Parathyroid adenoma (tissue), 2 donors: ENCODE measurements around the gene MAML1.
"Not testable (repeated sequence)": the region's sequence is repeated elsewhere in the genome, so short reads cannot be mapped to it uniquely, and the experiment has no call there.

Experiments
- H2AFZ ChIP-seq: fragments of 300-600 bp; sonication (generic); one replicate; pipeline ENCODE4 v1.7.0; 2017; ENCODE audit warnings: antibody characterized with exemption, mild to moderate bottlenecking
- H3K27ac ChIP-seq: fragments of 300-600 bp; sonication (generic); one replicate; pipeline ENCODE4 v1.7.0; 2017
- H3K27me3 ChIP-seq: fragments of 300-600 bp; sonication (generic); one replicate; pipeline ENCODE4 v1.7.0; 2017; ENCODE audit warnings: low read length; ENCODE audit not compliant: control insufficient read depth, insufficient read depth
- H3K36me3 ChIP-seq: fragments of 300-600 bp; sonication (generic); one replicate; pipeline ENCODE4 v1.7.0; 2017; ENCODE audit warnings: low read length; ENCODE audit not compliant: control insufficient read depth, insufficient read depth
- H3K4me1 ChIP-seq: fragments of 300-600 bp; sonication (generic); one replicate; pipeline ENCODE4 v1.7.0; 2017; ENCODE audit warnings: control low read depth
- H3K4me2 ChIP-seq: fragments of 300-600 bp; sonication (generic); one replicate; pipeline ENCODE4 v1.7.0; 2017; ENCODE audit warnings: low read length
- H3K4me3 ChIP-seq: fragments of 300-600 bp; sonication (generic); one replicate; pipeline ENCODE4 v1.7.0; 2017; ENCODE audit warnings: low read depth, low read length
- H3K79me2 ChIP-seq: fragments of 300-600 bp; sonication (generic); one replicate; pipeline ENCODE4 v1.7.0; 2017; ENCODE audit warnings: control low read depth
- H3K9ac ChIP-seq: fragments of 300-600 bp; sonication (generic); one replicate; pipeline ENCODE4 v1.7.0; 2017; ENCODE audit warnings: mild to moderate bottlenecking
- H3K9me3 ChIP-seq: fragments of 300-600 bp; sonication (generic); one replicate; pipeline ENCODE4 v1.7.0; 2017; ENCODE audit warnings: low read length; ENCODE audit not compliant: control insufficient read depth
- TF ChIP-seq, protein P1 (sequence below): fragments of 300-600 bp; sonication (generic); IDR thresholded peaks from one replicate; pipeline ENCODE4 v1.7.0; 2017; ENCODE audit warnings: antibody characterized with exemption, mild to moderate bottlenecking
- donor health status: primary hyperparathyroidism.

Gene MAML1

DNA sequence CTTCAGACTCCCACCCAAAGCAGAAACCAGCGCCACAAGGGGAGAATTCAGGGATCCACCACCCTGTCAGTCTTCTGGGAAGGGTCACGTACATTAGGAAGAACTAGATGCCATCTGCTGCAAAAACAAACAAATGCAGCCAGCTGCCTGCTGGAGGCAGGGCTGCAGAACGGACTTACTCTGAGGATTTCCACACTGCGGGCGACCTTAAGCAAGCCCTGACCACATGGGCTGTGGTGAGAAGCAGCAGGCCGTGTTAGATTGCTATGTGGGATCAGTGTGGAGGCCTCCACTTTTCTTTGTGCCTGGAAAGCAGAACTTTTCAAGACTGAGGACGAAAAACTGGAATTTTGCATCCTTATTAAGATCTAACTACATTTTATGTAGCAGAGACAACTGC, 47.7 kb downstream of the MAML1 start:
- Histone ChIP-seq H2AFZ (no peak overlapping the region), H3K9me3 (no peaks in the 10 kb centered on the region), H3K4me2 (no peak overlapping the region), H3K9ac (no peak overlapping the region), H3K4me3 (no peak overlapping the region), H3K27ac (no peak overlapping the region), H3K79me2 (peaks cover 6% of the 10 kb centered on the region), H3K27me3 (no peaks in the 10 kb centered on the region), H3K4me1 (peaks cover 6% of the 10 kb centered on the region), H3K36me3 (no peaks in the 10 kb centered on the region)
- TF ChIP-seq, protein P1, sequence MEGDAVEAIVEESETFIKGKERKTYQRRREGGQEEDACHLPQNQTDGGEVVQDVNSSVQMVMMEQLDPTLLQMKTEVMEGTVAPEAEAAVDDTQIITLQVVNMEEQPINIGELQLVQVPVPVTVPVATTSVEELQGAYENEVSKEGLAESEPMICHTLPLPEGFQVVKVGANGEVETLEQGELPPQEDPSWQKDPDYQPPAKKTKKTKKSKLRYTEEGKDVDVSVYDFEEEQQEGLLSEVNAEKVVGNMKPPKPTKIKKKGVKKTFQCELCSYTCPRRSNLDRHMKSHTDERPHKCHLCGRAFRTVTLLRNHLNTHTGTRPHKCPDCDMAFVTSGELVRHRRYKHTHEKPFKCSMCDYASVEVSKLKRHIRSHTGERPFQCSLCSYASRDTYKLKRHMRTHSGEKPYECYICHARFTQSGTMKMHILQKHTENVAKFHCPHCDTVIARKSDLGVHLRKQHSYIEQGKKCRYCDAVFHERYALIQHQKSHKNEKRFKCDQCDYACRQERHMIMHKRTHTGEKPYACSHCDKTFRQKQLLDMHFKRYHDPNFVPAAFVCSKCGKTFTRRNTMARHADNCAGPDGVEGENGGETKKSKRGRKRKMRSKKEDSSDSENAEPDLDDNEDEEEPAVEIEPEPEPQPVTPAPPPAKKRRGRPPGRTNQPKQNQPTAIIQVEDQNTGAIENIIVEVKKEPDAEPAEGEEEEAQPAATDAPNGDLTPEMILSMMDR: no peak

DNA sequence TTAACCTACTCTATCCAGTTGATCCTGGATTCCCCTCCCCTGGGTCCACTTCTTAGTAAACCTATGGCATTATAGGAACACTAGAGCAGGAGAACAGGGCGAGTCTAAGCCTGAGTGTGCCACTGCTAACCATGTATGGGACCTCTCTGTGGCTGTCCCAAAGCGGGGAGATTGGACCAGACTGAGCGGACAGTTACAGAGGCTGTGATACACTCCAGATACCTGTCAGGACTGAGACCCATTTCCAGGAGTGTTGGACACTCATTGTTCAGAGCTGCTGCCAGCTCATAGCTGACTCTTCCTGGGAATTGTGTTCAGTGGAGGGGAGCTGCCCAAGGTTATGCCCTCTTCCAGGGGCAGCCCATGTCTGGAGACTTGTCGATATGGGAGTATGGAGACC, 49.2 kb downstream of the MAML1 start:
- H3K9me3 ChIP-seq: no peaks in the 10 kb centered on the region
- no peak overlapping the region for H2AFZ ChIP-seq
- no peaks in the 10 kb centered on the region for H3K27me3 ChIP-seq
- TF ChIP-seq, protein P1: no peak
- peaks cover 6% of the 10 kb centered on the region for H3K4me1 ChIP-seq
- H3K36me3 ChIP-seq: no peaks in the 10 kb centered on the region
- H3K4me2 ChIP-seq: no peak overlapping the region
- no peak overlapping the region for H3K9ac ChIP-seq
- H3K79me2 ChIP-seq: no peaks in the 10 kb centered on the region
- H3K27ac ChIP-seq: no peak overlapping the region
- H3K4me3 ChIP-seq: no peak overlapping the region

DNA sequence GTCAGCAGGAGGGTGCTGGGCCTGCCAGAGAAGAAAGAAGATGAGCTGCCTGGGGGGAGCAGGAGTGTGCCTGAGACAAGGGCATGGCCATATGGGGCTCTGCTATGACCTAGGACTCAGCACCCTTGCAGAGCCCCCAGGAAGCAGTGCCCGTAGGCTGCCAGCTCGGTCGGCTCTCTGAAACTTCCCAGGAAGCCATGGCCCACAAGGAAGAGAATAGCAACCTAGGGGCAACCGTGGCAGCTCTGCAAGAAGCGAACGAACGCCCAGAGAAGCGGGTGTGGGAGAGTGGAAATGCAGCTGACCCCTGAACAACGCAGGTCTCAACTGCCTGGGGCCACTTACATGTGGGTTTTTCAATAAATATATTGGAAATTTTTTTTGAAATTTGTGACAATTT, 50.5 kb downstream of the MAML1 start:
- TF ChIP-seq, protein P1: no peak
- H3K4me1 ChIP-seq: peaks cover under 1% of the 10 kb centered on the region
- no peaks in the 10 kb centered on the region for H3K9me3 ChIP-seq
- H3K27me3 ChIP-seq: no peaks in the 10 kb centered on the region
- H3K4me3 ChIP-seq: no peak overlapping the region
- no peak overlapping the region for H3K27ac ChIP-seq
- H3K4me2 ChIP-seq: no peak overlapping the region
- H2AFZ ChIP-seq: no peak overlapping the region
- no peaks in the 10 kb centered on the region for H3K79me2 ChIP-seq
- no peaks in the 10 kb centered on the region for H3K36me3 ChIP-seq
- H3K9ac ChIP-seq: no peak overlapping the region

DNA sequence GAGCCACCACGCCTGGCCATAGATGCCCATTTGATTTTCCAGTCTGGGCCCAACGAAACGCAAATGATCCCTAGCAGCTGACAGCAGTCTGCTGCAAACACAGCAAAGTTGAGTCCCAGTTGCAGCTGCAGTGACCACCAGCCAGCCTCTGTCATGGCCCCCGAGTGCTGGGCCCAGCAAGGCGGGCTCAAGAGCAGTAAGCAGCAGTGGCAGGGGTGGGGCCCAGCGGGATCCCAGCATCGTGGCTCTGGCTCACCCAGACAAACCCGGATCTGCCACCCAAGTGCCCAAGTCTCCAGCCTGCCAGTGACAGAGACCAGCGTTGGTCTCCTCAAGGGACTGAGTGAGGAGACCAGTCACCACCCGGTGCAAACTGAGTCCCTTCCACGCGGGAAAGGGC, 54.2 kb downstream of the MAML1 start:
- Histone ChIP-seq H3K79me2 (no peaks in the 10 kb centered on the region), H3K9ac (no peak overlapping the region), H3K36me3 (no peaks in the 10 kb centered on the region), H3K27me3 (no peaks in the 10 kb centered on the region), H3K4me1 (no peaks in the 10 kb centered on the region), H2AFZ (no peak overlapping the region), H3K9me3 (no peaks in the 10 kb centered on the region), H3K4me3 (no peak overlapping the region), H3K4me2 (no peak overlapping the region), H3K27ac (no peak overlapping the region)
- TF ChIP-seq, protein P1: no peak

DNA sequence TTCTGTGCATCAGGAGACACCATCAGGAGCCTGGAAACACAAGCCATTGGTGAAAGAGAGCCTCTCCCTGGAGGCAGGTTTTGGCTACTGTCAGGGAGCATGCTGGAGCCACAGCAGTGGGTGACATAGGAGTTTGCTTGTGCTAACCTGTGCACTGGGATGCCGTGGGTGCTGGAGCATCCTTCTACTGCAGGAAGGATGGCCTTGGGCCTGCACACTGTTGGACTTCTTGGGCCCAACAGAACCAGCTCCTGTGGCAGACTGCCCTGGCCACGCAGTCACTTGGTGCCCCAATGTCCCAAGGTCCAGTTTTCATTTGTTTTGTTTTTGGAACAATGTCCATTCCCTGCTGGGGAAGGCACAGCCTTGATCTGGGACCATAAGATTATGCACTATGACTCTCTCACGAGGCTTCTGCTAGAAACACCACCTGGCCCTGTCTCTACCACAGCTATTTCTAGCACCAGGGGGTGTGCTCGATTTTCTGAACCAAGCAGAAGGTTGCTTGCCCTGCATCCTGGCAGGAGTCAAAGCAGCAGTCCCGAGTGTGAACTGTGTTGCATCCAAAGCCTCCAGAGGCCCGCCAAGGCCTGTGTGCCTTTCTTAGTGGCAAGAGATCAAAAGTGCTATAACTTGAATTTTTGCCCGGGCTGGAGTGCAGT, 55.7 kb downstream of the MAML1 start:
- Histone ChIP-seq H3K27me3 (no peaks in the 10 kb centered on the region), H3K36me3 (no peaks in the 10 kb centered on the region), H3K27ac (no peak overlapping the region), H3K4me3 (no peak overlapping the region), H3K4me1 (no peaks in the 10 kb centered on the region), H3K9ac (no peak overlapping the region), H2AFZ (no peak overlapping the region), H3K4me2 (no peak overlapping the region), H3K79me2 (no peaks in the 10 kb centered on the region), H3K9me3 (no peaks in the 10 kb centered on the region)
- TF ChIP-seq, protein P1: no peak

DNA sequence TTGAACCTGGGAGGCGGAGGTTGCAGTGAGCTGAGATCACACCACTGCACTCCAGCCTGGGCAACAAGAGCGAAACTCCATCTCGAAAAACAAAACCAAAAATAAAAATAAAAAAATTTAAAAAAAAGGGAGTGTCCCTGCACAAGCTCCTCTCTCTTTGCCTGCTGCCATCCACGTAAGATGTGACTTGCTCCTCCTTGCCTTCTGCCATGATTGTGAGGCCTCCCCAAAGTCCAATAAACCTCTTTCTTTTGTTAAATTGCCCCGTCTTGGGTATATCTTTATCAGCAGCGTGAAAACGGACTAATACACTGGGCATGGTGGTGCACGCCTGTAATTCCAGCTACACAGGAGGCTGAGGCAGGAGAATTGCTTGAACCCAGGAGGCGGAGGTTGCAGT, 56.7 kb downstream of the MAML1 start:
- not testable (repeated sequence) for H3K79me2 ChIP-seq, H3K9ac ChIP-seq, H3K27me3 ChIP-seq, H3K4me3 ChIP-seq, H3K9me3 ChIP-seq, H3K4me1 ChIP-seq, H2AFZ ChIP-seq, H3K36me3 ChIP-seq, H3K27ac ChIP-seq, H3K4me2 ChIP-seq
